Measurements from ENCODE around the gene CTNNA1. TPM values are rescaled to one million over a fixed set of nuclear protein-coding genes. Genes with fewer than 3 reads are reported as not detected.

Gene CTNNA1
- total RNA-seq, 1 experiment from 2014 or later: 734 TPM

DNA sequence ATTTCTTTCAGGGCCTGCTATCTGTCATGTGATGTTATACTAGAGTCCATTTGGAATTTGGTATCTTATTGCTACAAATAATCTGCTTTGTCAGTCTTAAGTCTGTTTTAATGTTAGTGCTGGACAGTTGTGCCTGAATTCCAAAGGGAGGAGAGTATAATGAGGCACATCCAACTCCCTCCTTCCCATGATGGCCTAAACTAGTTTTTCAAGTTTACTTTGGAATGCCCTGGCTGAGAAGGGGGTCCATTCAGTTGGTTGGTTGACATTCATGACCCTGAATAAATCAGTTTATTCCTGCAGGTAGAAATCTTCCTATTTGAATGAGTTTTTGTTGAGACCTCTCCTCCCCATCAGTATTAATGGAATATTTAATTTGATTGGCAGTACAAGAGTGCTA lies 131.3 kb downstream of the CTNNA1 start:
- Mint-ChIP-seq H3K27me3 (ENCODE audit: unreplicated experiment) (no peaks in the 10 kb centered on the region), H3K27ac (ENCODE audit: unreplicated experiment) (no peak overlapping the region), H3K9me3 (ENCODE audit: low read depth, unreplicated experiment) (peaks cover 5% of the 10 kb centered on the region), H3K4me1 (ENCODE audit: low read depth, unreplicated experiment) (peaks cover 27% of the 10 kb centered on the region), H3K4me3 (ENCODE audit: low read depth, unreplicated experiment) (no peak overlapping the region), H3K36me3 (ENCODE audit: insufficient read depth, unreplicated experiment) (peaks cover 28% of the 10 kb centered on the region)
- DNase-seq: no peak
- TF ChIP-seq, protein P1, sequence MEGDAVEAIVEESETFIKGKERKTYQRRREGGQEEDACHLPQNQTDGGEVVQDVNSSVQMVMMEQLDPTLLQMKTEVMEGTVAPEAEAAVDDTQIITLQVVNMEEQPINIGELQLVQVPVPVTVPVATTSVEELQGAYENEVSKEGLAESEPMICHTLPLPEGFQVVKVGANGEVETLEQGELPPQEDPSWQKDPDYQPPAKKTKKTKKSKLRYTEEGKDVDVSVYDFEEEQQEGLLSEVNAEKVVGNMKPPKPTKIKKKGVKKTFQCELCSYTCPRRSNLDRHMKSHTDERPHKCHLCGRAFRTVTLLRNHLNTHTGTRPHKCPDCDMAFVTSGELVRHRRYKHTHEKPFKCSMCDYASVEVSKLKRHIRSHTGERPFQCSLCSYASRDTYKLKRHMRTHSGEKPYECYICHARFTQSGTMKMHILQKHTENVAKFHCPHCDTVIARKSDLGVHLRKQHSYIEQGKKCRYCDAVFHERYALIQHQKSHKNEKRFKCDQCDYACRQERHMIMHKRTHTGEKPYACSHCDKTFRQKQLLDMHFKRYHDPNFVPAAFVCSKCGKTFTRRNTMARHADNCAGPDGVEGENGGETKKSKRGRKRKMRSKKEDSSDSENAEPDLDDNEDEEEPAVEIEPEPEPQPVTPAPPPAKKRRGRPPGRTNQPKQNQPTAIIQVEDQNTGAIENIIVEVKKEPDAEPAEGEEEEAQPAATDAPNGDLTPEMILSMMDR (IDR thresholded peaks at IDR 0.05; ENCODE audit: unreplicated experiment): no peak
- no TSS peak for BruUV-seq (replicated peaks)
- CTCF ChIA-PET: no interaction called here
- intact Hi-C loops (cut with micrococcal nuclease; ENCODE audit: unreplicated experiment): no loop called here

- no TSS peak for BruUV-seq (replicated peaks)
- TF ChIP-seq, protein P1 (IDR thresholded peaks at IDR 0.05; ENCODE audit: unreplicated experiment): no peak
- no peak overlapping the region for H3K27ac Mint-ChIP-seq (ENCODE audit: unreplicated experiment)
- no peaks in the 10 kb centered on the region for H3K27me3 Mint-ChIP-seq (ENCODE audit: unreplicated experiment)
- peaks cover 2% of the 10 kb centered on the region for H3K9me3 Mint-ChIP-seq (ENCODE audit: low read depth, unreplicated experiment)
- H3K4me3 Mint-ChIP-seq (ENCODE audit: low read depth, unreplicated experiment): no peak overlapping the region
- intact Hi-C loops (cut with micrococcal nuclease; ENCODE audit: unreplicated experiment): no loop called here
- H3K4me1 Mint-ChIP-seq (ENCODE audit: low read depth, unreplicated experiment): peaks cover 7% of the 10 kb centered on the region
- CTCF ChIA-PET: no interaction called here
- peaks cover 60% of the 10 kb centered on the region for H3K36me3 Mint-ChIP-seq (ENCODE audit: insufficient read depth, unreplicated experiment)
- DNase-seq: no peak
Observed at GRCh38 chr5:138889994-138890393, 136.8 kb downstream of the CTNNA1 start.

DNA sequence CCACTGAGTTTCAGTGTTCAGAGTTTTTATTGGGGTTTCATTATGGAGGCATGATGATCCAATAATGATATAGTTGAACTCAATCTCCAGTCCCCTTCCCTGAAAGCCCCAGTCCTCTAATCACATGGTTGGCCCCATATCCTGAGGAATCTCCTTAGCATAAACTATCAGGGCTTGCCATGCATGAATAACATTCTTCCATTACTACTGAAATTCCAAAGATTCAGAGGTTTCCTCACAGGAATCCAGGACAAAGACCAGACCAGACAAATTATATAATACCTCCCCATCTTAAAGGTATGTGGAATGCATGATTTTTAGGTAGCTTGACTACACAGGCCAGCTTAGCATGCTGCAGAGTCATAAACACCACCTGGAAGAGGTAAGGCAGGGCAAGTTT lies 137.4 kb downstream of the CTNNA1 start:
- CTCF ChIA-PET: no interaction called here
- intact Hi-C loops (cut with micrococcal nuclease; ENCODE audit: unreplicated experiment): no loop called here
- H3K4me1 Mint-ChIP-seq (ENCODE audit: low read depth, unreplicated experiment): peaks cover 9% of the 10 kb centered on the region

GRCh38 chr5:138895918-138896317 lies 142.7 kb downstream of the CTNNA1 start:
- H3K4me3 Mint-ChIP-seq (ENCODE audit: low read depth, unreplicated experiment): no peak overlapping the region
- no TSS peak for BruUV-seq (replicated peaks)
- TF ChIP-seq, protein P1 (IDR thresholded peaks at IDR 0.05; ENCODE audit: unreplicated experiment): no peak
- no peak overlapping the region for H3K27ac Mint-ChIP-seq (ENCODE audit: unreplicated experiment)
- peaks cover 25% of the 10 kb centered on the region for H3K4me1 Mint-ChIP-seq (ENCODE audit: low read depth, unreplicated experiment)
- intact Hi-C loops (cut with micrococcal nuclease; ENCODE audit: unreplicated experiment): no loop called here
- H3K27me3 Mint-ChIP-seq (ENCODE audit: unreplicated experiment): no peaks in the 10 kb centered on the region
- DNase-seq: no peak
- peaks cover 74% of the 10 kb centered on the region for H3K36me3 Mint-ChIP-seq (ENCODE audit: insufficient read depth, unreplicated experiment)
- no peaks in the 10 kb centered on the region for H3K9me3 Mint-ChIP-seq (ENCODE audit: low read depth, unreplicated experiment)
- CTCF ChIA-PET: no interaction called here

More for the DNA sequence above, 137.4 kb downstream of the CTNNA1 start:
- no TSS peak for BruUV-seq (replicated peaks)
- DNase-seq: no peak
- peaks cover 65% of the 10 kb centered on the region for H3K36me3 Mint-ChIP-seq (ENCODE audit: insufficient read depth, unreplicated experiment)
- no peak overlapping the region for H3K27ac Mint-ChIP-seq (ENCODE audit: unreplicated experiment)
- peaks cover 2% of the 10 kb centered on the region for H3K9me3 Mint-ChIP-seq (ENCODE audit: low read depth, unreplicated experiment)
- TF ChIP-seq, protein P1 (IDR thresholded peaks at IDR 0.05; ENCODE audit: unreplicated experiment): no peak
- H3K4me3 Mint-ChIP-seq (ENCODE audit: low read depth, unreplicated experiment): no peak overlapping the region
- no peaks in the 10 kb centered on the region for H3K27me3 Mint-ChIP-seq (ENCODE audit: unreplicated experiment)

Data from Calu3 (cell line).